Hepatocyte (in vitro differentiated cells): ENCODE results near the gene FAM124A. TPM values are rescaled to one million over a fixed set of nuclear protein-coding genes. Genes with fewer than 3 reads are reported as not detected.

ENCODE experiments used
- DNase-seq: peaks from one replicate; pipeline ENCODE4 v3.0.0-alpha.2; 2016; ENCODE audit warnings: low spot score
- H2AFZ ChIP-seq: fragments of 200-600 bp; sonication (generic); 2 replicates; pipeline ENCODE4 v1.6.0; 2016; ENCODE audit warnings: antibody characterized with exemption, mild to moderate bottlenecking
- H3K27ac ChIP-seq: fragments of 200-600 bp; sonication (generic); 2 replicates; pipeline ENCODE4 v1.5.1; 2016; ENCODE audit warnings: mild to moderate bottlenecking
- H3K27me3 ChIP-seq: fragments of 200-600 bp; sonication (generic); 2 replicates; pipeline ENCODE4 v1.6.1; 2016
- H3K36me3 ChIP-seq: fragments of 200-600 bp; sonication (generic); replicated peaks from 2 replicates; pipeline ENCODE4 v1.5.1; 2016; ENCODE audit warnings: low read depth; ENCODE audit not compliant: insufficient read depth
- H3K4me1 ChIP-seq: fragments of 200-600 bp; sonication (generic); 2 replicates; pipeline ENCODE4 v1.5.1; 2016; ENCODE audit warnings: mild to moderate bottlenecking, moderate library complexity; ENCODE audit not compliant: insufficient read depth
- H3K4me2 ChIP-seq: fragments of 200-600 bp; sonication (generic); 2 replicates; pipeline ENCODE4 v1.6.0; 2016
- H3K4me3 ChIP-seq: fragments of 200-600 bp; sonication (generic); 2 replicates; pipeline ENCODE4 v1.5.1; 2016; ENCODE audit warnings: mild to moderate bottlenecking
- H3K79me2 ChIP-seq: fragments of 200-600 bp; sonication (generic); 2 replicates; pipeline ENCODE4 v1.6.0; 2017; ENCODE audit warnings: mild to moderate bottlenecking
- H3K9me2 ChIP-seq: fragments of 200-600 bp; sonication (generic); replicated peaks from 2 replicates; pipeline ENCODE4 v1.6.0; 2017; ENCODE audit warnings: mild to moderate bottlenecking; ENCODE audit not compliant: insufficient read depth
- H3K9me3 ChIP-seq: fragments of 200-600 bp; sonication (generic); 2 replicates; pipeline ENCODE4 v1.5.1; 2016; ENCODE audit warnings: low read depth, mild to moderate bottlenecking
- H4K20me1 ChIP-seq: fragments of 200-600 bp; sonication (generic); 2 replicates; pipeline ENCODE4 v1.6.0; 2016; ENCODE audit warnings: mild to moderate bottlenecking; ENCODE audit not compliant: insufficient read depth, poor library complexity, severe bottlenecking
- CTCF ChIP-seq: fragments of 200-600 bp; sonication (generic); IDR thresholded peaks from 2 replicates; pipeline ENCODE4 v1.5.1; 2016; ENCODE audit warnings: antibody characterized with exemption, mild to moderate bottlenecking; ENCODE audit not compliant: poor library complexity
- EZH2 ChIP-seq: fragments of 200-600 bp; sonication (generic); IDR thresholded peaks from 2 replicates; pipeline ENCODE4 v1.6.1; 2016; ENCODE audit warnings: antibody characterized with exemption, mild to moderate bottlenecking, borderline replicate concordance
- EZH2phosphoT487 ChIP-seq: fragments of 200-600 bp; sonication (generic); IDR thresholded peaks from one replicate; pipeline ENCODE4 v1.6.1; 2018; ENCODE audit warnings: antibody characterized with exemption, mild to moderate bottlenecking, low read depth, moderate library complexity; ENCODE audit not compliant: unreplicated experiment, severe bottlenecking
- WGBS: methylation state at CpG from one replicate; pipeline ENCODE4 v1.1.6; 2016; ENCODE audit warnings: low lambda C conversion rate; ENCODE audit errors: missing lambda C conversion rate; 5-methylcytosine and 5-hydroxymethylcytosine counted together
- polyA plus RNA-seq: library from polyadenylated mRNA; unstranded; fragments of >200 nt; fragmentation: Nextera tagmentation; extraction: Ambion mirVana; gene quantifications from 2 replicates; pipeline ENCODE4 v1.2.1, GENCODE V29; 2016
- total RNA-seq: library from RNA; depleted of rRNA; stranded (reverse); fragments of >200 nt; gene quantifications from 2 replicates; pipeline ENCODE4 v1.2.3, GENCODE V29; 2014

FAM124A gene
- total and polyA plus RNA-seq, 2 experiments from 2014 or later, result 0.60 to 1.7 TPM

- Histone ChIP-seq H3K4me1 (no peaks in the 10 kb centered on the region), H2AFZ (no peak overlapping the region), H3K4me3 (no peak overlapping the region), H4K20me1 (no peaks in the 10 kb centered on the region), H3K9me3 (no peaks in the 10 kb centered on the region), H3K27me3 (peaks cover 5% of the 10 kb centered on the region), H3K27ac (no peak overlapping the region), H3K9me2 (no peaks in the 10 kb centered on the region), H3K79me2 (no peaks in the 10 kb centered on the region), H3K4me2 (no peak overlapping the region), H3K36me3 (no peaks in the 10 kb centered on the region)
- TF ChIP-seq CTCF (no peak), EZH2 (no peak), EZH2phosphoT487 (no peak)
- WGBS, result 71% methylated on average over 17 of the region's 17 CpGs
- no peak for DNase-seq
These were observed 24.4 kb downstream of the FAM124A start for GRCh38 chr13:51246418-51247277.

GRCh38 chr13:51249255-51249654 lies 27.1 kb downstream of the FAM124A start:
- H3K9me3 ChIP-seq, result no peaks in the 10 kb centered on the region
- H3K36me3 ChIP-seq, result no peaks in the 10 kb centered on the region
- H3K9me2 ChIP-seq, result no peaks in the 10 kb centered on the region
- WGBS, result 100% methylated on average over 1 of the region's 1 CpG
- H3K27ac ChIP-seq, result no peak overlapping the region
- no peaks in the 10 kb centered on the region for H4K20me1 ChIP-seq
- no peaks in the 10 kb centered on the region for H3K79me2 ChIP-seq
- no peak overlapping the region for H3K4me3 ChIP-seq
- no peaks in the 10 kb centered on the region for H3K4me1 ChIP-seq
- no peak for TF ChIP-seq CTCF
- no peak for TF ChIP-seq EZH2phosphoT487
- no peak for TF ChIP-seq EZH2
- H3K4me2 ChIP-seq, result no peak overlapping the region
- no peak overlapping the region for H2AFZ ChIP-seq
- peaks cover 5% of the 10 kb centered on the region for H3K27me3 ChIP-seq
- no peak for DNase-seq

GRCh38 chr13:51249770-51250741 lies 27.9 kb downstream of the FAM124A start:
- no peaks in the 10 kb centered on the region for H4K20me1 ChIP-seq
- no peaks in the 10 kb centered on the region for H3K36me3 ChIP-seq
- WGBS, result 94% methylated on average over 4 of the region's 4 CpGs
- DNase-seq, result no peak
- no peak overlapping the region for H3K4me3 ChIP-seq
- H3K4me2 ChIP-seq, result no peak overlapping the region
- no peak overlapping the region for H2AFZ ChIP-seq
- peaks cover 5% of the 10 kb centered on the region for H3K27me3 ChIP-seq
- H3K27ac ChIP-seq, result no peak overlapping the region
- TF ChIP-seq CTCF, result peak; percentile 19
- no peak for TF ChIP-seq EZH2
- no peak for TF ChIP-seq EZH2phosphoT487
- H3K9me2 ChIP-seq, result no peaks in the 10 kb centered on the region
- no peaks in the 10 kb centered on the region for H3K79me2 ChIP-seq
- H3K4me1 ChIP-seq, result no peaks in the 10 kb centered on the region
- H3K9me3 ChIP-seq, result no peaks in the 10 kb centered on the region
